ENCODE results near the gene MAP4K5. TPM values are rescaled to one million over a fixed set of nuclear protein-coding genes. Genes with fewer than 3 reads are reported as not detected.

Gene MAP4K5
- total RNA-seq, 1 donor from 2014 or later, result 52.8 TPM

DNA sequence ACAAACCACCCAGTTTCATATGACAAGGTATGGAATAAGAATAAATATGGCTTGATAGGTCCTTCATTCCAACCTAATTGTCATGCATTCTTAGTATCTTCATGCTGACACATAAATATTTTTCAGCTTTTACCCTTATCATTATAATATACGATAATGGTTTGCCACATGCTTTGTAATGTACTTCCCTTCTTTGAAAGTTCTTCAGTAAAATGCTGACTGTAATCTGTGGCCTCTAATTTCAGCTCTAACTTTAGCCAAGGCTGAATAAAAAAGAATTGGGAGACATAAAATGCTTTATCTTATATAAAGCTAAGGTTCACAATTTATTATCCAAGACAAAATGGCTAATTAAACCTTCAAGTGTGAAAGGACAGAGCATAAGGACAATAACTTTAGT lies 2.6 kb upstream of the MAP4K5 start:
- H3K27me3 ChIP-seq (ENCODE audit: low read depth), result no peaks in the 10 kb centered on the region
- TF ChIP-seq CTCF (IDR thresholded peaks at IDR 0.05), result no peak
- H3K27ac ChIP-seq, result no peak overlapping the region
- no peaks in the 10 kb centered on the region for H3K36me3 ChIP-seq
- H3K4me1 ChIP-seq, result peaks cover 30% of the 10 kb centered on the region
- no peaks in the 10 kb centered on the region for H3K9me3 ChIP-seq
- ATAC-seq (no peak), DNase-seq (no peak)
- intact Hi-C loops (cut with DNase I), result no loop called here
- no peak overlapping the region for H3K4me3 ChIP-seq

- ATAC-seq (no peak), DNase-seq (no peak)
- intact Hi-C loops (cut with DNase I), result no loop called here
- no peaks in the 10 kb centered on the region for H3K27me3 ChIP-seq (ENCODE audit: low read depth)
- H3K4me3 ChIP-seq, result no peak overlapping the region
- no peaks in the 10 kb centered on the region for H3K9me3 ChIP-seq
- no peak for TF ChIP-seq CTCF (IDR thresholded peaks at IDR 0.05)
- peaks cover 35% of the 10 kb centered on the region for H3K4me1 ChIP-seq
- no peaks in the 10 kb centered on the region for H3K36me3 ChIP-seq
- H3K27ac ChIP-seq, result no peak overlapping the region
Measured at GRCh38 chr14:50534416-50534815, 2.0 kb upstream of the MAP4K5 start.

DNA sequence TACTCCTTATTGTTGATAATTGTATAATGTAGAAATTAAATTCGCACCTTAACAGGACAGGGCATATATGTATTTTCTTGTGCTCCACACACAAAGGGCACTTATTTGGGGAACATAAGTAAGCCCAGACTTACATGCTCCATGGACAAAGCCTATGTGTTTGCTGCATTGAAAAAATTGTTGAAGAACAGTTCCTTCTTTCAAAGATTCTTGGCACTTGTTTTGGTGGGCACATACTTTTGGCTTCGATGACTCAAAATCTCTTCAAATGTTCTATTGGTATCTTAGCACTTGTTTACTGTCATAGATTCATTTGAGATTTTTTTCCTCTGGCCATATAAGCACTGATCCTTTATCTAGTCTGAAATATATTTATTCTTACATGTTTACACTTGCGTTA lies 1.4 kb upstream of the MAP4K5 start:
- H3K27ac ChIP-seq, result peak overlapping the region; percentile 96
- no peak for ATAC-seq
- H3K4me1 ChIP-seq, result peaks cover 41% of the 10 kb centered on the region
- H3K9me3 ChIP-seq, result no peaks in the 10 kb centered on the region
- intact Hi-C loops (cut with DNase I), result no loop called here
- H3K27me3 ChIP-seq (ENCODE audit: low read depth), result no peaks in the 10 kb centered on the region
- no peak for DNase-seq
- H3K4me3 ChIP-seq, result no peak overlapping the region
- H3K36me3 ChIP-seq, result no peaks in the 10 kb centered on the region
- no peak for TF ChIP-seq CTCF (IDR thresholded peaks at IDR 0.05)

DNA sequence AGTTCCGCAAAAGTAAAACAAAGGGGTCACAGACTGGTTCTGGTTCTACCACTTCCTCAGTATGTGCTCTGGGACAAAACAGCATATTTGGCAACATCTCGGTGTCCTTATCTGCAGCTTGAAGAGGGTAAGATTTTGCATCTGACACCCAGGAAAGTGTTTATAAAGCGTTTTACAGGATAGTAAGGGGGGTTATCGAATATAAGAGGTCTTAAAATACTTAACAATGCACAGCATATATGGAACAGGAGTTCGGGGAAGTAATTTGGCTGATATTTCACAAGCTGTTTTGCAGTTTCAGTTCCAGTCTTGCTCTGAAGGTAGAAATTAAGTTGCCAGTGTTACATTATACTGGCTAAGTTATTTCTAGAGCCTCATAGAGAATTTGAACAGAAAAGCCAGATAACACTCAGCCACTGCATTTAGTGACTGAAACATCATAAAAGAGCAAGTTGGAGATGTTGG lies 904 bp upstream of the MAP4K5 start:
- Histone ChIP-seq H3K4me3 (peak overlapping the region; percentile 86), H3K4me1 (peaks cover 46% of the 10 kb centered on the region), H3K27me3 (ENCODE audit: low read depth) (no peaks in the 10 kb centered on the region), H3K9me3 (no peaks in the 10 kb centered on the region), H3K27ac (peak overlapping the region; percentile 96), H3K36me3 (no peaks in the 10 kb centered on the region)
- no peak for ATAC-seq
- DNase-seq, result no peak
- no peak for TF ChIP-seq CTCF (IDR thresholded peaks at IDR 0.05)
- intact Hi-C loops (cut with DNase I), result no loop called here

- Histone ChIP-seq H3K27me3 (ENCODE audit: low read depth) (no peaks in the 10 kb centered on the region), H3K9me3 (no peaks in the 10 kb centered on the region), H3K36me3 (no peaks in the 10 kb centered on the region), H3K27ac (peak overlapping the region; percentile 96), H3K4me1 (peaks cover 47% of the 10 kb centered on the region), H3K4me3 (peak overlapping the region; percentile 86)
- intact Hi-C loops (cut with DNase I), result no loop called here
- no peak for TF ChIP-seq CTCF (IDR thresholded peaks at IDR 0.05)
- ATAC-seq, result peak; percentile 73 to 76
- DNase-seq, result peak; percentile 74
Measured at GRCh38 chr14:50531595-50532501, 521 bp downstream of the MAP4K5 start.

Data from lower lobe of right lung (tissue), 2 donors.